Measurements from ENCODE around the gene TM9SF2.
A peak's percentile ranks its signal among the peaks of the same experiment; 100 is the strongest.
"Not testable (repeated sequence)": the region's sequence is repeated elsewhere in the genome, so short reads cannot be mapped to it uniquely, and the experiment has no call there.

The TM9SF2 gene, protein sequence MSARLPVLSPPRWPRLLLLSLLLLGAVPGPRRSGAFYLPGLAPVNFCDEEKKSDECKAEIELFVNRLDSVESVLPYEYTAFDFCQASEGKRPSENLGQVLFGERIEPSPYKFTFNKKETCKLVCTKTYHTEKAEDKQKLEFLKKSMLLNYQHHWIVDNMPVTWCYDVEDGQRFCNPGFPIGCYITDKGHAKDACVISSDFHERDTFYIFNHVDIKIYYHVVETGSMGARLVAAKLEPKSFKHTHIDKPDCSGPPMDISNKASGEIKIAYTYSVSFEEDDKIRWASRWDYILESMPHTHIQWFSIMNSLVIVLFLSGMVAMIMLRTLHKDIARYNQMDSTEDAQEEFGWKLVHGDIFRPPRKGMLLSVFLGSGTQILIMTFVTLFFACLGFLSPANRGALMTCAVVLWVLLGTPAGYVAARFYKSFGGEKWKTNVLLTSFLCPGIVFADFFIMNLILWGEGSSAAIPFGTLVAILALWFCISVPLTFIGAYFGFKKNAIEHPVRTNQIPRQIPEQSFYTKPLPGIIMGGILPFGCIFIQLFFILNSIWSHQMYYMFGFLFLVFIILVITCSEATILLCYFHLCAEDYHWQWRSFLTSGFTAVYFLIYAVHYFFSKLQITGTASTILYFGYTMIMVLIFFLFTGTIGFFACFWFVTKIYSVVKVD

DNA sequence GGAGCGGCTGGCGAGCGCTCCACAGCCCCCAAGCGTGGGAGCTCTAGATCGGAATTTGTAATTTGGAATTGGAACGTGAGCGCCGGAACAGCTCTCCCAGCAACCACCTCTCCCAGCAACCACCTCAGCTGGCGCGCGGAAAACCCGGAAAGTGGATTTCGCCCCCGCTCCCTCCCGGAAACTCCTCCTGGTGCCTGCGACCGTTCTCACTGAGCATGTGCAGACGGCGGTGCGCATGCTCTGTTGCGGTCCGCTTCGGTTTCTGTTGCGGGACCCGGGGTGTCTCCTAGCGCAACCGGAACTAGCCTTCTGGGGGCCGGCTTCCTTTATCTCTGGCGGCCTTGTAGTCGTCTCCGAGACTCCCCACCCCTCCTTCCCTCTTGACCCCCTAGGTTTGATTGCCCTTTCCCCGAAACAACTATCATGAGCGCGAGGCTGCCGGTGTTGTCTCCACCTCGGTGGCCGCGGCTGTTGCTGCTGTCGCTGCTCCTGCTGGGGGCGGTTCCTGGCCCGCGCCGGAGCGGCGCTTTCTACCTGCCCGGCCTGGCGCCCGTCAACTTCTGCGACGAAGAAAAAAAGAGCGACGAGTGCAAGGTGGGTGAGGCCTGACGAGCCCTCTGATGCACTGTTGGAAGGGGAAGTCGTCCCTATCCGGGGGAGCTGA is at the start of gene TM9SF2:
TSS of gene TM9SF2 (plus strand) at position 289 of the 664 bp plus-strand sequence. CDS start at position 424, 135 bp downstream.
- peak; percentile 97 to 98 for DNase-seq

DNA sequence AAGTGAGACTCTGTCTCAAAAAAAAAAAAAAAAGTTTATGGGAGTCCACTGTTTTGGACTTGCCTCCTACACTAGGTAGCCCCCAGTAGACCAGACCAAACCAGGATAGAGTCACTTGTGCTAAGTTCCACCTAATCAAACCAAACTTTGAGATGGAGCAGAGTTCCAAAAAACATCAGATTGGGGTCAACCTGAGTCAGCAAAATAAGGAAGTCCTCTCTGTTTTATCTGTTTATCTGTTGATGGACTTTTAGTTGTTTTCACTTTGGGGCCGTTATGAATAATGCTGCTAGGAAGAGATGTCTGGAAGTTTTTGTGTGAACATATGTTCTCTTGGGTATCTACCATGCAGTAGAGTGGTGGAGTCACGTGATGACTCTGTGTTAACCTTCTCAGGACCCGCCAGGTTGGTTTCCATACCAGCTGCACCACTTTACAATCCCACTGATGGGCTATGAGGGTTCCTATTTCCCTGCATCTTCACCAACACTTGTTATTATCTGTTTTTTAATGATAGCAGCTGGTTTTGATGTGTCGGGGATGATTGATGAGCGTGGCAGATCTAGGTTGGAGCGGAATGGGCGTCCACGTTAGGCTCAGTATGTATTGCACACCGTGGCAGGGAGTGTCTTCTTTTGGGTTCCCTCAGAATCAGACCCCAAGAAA is 46.6 kb upstream of the TM9SF2 start:
- DNase-seq, result no peak

DNA sequence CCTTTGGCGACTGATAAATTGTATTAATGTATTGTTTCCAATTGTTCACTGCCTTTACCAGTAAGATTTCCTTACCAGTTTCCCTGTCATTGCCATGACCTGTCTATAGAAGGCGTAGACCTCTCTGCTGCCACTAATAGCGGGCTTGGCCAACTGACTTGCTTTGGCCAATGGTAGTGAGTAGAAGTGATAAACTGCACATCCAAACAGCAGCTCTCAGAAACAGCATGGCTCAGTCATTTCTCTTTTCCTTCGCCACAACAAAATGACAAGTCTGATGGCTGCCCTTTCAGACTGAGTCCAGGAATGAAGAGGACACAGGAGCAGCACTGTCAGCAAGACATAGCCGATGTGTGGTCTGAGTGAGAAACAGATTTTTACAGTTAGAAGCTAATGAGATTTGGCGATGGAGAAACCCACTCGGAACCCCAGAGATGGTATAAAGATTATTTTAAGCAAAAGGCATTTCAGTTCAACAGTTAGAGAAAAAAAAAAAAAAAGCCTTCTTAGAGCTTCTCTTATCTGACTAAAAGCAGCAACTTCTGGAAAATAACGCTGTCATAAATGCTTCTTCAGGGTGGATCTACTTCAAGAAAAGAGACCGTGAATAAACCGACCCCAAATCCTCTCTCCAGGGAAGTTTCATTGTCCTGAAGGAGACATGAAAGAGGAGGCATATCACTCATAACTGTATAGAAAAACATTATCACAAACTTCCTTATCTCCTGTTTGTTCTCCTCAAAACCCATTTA is 42.0 kb upstream of the TM9SF2 start:
- no peak for DNase-seq

DNA sequence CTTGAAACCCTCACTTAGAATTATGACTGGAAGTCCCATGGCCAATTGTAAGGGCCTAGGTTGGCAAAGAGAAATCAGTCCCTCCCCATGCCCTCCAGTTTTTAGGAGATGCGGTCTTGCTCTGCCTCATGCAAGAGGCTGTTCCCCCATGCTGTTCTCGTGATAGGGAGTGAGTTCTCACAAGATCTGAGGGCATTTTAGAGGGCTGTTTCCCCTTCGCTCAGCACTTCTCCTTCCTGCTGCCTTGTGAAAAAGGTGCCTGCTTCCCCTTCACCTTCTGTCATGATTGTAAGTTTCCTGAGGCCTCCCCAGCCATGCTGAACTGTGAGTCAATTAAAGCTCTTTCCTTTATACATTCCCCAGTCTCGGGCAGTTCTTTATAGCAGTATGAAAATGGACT is 40.5 kb upstream of the TM9SF2 start:
- DNase-seq, result not testable (repeated sequence)

DNA sequence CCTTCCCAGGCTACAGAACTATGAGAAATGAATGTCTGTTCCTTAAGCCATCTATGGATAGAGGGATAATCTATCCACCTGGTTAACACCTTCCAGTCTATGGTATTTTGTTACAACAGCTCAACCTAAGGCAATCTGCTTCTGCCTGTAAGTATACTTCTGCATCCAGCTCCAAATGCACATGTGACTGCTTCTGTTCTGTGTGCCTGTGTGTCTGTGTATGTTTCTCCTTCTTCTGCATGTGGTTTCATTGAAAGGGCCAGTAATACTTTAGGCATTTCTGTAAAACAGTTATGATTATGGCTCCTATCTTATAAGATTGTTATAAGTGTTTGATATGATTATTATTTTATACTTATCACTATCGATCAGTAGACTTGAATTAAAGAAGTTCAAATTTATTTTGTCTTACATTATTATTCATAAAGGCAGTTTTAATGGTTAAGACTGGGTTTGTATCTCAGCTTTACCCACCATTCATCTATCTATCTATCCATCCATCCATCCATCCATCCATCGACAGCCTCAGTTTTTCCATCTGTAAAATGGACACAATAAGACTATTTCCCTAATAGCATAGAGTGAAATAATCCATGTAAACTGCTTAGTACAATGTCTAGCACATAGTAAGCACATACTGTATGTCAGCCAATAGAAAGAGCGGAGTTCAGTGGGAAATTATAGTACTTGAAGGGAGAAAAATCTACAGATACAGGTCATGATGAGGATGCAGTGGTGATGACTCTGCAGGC is 37.5 kb upstream of the TM9SF2 start:
- DNase-seq, result no peak

DNA sequence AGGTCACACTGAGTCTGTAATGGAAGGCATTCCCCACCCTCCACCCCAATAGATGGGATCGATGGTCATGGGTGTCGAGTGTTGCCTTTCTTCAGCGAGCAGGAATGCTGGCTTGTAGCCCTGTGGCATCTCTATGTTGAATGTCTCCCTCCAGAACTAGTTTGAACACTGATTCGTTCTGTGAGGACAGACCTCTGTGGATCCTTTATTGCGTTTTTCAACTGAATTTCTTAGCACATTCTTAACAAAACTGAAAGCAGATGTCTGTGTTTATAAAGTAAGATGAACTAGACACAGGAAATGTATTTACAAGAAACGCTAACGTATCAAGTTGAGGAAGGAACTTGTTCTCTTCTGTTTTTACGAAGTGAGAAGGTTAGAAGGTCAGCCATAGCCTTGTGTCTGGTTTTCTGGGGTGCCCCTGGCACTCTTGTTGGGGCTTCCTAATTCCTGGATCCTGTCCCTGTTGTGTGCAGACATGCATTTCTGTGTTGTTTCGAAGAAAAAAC is 36.8 kb upstream of the TM9SF2 start:
- DNase-seq, result no peak

DNA sequence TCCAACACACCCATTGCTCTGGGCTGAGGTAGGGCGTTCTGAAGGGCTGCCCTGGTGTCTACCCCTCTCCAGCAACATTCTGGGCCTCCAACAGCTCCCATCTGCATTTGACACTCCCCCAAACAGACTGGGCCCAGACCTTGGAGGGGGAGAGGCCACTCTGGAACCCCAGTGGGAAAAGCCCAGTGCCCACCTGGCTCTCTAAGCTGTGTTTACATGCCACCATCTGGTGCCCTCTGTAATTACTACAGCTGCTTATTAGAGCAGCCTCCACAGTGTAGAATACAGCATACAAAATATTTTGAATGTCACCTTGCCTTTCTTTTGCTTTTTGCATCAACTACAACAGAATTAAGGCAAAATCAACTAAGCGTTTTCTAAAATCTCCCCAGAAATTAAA is 35.8 kb upstream of the TM9SF2 start:
- DNase-seq, result no peak

DNA sequence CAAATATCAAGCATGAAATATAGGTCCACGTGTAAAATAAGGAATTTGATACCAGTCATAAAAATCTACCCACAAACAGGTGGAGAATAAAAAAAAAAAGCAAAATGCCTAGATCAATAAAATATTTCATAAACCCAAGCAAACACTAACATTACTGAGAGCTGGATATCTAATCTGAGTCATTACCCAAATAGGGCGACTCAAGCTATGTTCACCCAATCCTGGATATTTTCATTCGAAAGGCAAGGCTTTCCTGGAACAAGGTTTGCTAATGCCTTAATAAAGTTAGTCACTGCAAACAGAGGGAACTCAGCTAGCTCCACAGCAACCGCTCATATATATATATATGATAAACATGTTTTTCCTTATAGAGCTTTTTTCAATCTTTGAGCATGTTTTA is 33.5 kb upstream of the TM9SF2 start:
- DNase-seq, result no peak

DNA sequence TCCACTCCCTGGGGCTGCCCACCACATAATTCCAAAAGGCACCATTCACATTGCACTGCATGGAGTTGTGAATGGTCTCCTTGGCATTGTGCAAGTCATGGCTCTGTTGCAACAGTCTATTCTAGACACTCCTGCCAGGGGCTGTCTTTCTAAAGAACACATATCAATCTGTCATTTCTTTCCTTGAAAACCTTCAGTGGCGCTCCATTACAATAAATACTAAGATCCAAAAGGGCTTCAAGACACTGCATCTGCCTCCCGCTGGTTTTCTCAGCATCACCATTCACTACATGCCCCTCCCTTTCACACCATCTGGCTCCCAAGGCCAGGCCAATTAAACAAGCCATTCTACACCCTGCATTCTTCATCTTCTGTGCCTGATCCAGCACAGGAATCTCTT is 32.2 kb upstream of the TM9SF2 start:
- no peak for DNase-seq

DNA sequence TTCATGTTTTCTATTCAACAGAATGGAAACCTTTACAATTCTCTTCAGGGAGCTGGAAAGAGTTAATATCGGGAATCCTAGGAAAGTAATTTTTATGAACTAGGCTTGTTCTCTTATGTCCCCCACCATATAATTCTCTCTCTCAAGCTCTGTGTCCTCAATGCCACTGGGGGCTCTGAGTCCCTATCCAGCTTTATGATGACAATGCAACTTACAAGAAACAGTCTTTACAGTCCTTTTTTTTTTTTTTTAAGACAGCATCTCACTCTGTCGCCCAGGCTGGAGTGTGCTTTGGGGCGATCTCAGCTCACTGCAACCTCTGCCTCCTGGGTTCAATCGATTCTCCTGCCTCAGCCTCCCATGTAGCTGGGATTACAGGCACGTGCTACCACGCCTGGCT is 31.2 kb upstream of the TM9SF2 start:
- DNase-seq, result no peak

DNA sequence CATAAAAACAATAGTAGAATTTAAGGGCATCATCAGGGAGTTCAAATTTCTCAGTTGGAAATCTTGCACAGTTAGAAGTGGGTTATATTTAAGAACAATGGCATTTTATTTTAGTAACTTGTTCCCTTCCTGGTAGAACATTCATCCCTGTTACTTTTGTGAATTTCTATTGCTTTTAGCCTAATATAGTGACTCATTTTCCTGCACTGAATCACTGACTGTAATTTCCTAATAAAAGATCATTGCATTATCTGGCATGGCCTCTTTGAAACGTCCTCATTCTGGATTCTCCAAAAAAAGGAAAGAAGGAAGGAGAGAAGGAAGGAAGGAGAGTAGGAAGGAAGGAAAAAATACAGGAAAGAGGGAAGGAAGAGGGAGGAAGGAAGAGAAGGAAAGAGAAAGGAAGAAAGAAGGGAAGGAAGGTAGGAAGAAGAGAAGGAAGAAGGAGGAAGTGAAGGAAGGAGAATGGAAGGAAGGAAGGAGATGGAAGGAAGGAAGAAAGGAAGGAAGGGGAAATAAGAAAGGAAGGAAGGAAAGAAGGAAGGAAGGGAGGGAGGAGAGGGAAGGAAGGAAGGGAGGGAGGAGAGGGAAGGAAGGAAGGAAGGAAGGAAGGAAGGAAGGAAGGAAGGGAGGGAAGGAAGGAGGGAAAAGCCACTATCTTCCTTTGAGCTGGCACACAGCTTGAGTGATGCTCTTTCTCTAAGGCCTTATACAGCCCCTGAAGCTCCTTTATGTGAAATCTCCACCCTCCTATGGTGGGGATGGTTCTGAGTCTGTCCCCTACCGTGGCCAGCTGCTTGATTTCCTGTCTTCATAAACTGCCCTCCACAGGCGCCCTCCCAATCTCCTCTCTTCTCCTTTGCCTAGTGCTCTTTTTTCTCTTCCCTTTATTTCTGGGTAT is 29.8 kb upstream of the TM9SF2 start:
- no peak for DNase-seq

DNA sequence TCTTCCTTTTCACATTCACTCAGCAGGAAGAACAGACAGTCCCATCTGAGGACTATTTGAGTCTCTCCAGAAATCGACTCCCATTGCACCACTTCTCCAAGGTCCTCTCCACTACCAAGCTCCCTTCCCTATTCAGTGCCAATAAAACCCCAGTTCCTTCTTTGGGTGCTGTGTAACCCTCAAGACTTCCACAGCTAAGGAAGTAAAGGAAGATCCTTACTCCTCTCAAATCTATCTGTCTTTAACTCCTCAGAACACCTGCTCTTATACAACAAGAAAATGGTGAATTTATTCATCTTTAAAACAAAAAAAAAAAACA is 29.2 kb upstream of the TM9SF2 start:
- DNase-seq, result no peak

DNA sequence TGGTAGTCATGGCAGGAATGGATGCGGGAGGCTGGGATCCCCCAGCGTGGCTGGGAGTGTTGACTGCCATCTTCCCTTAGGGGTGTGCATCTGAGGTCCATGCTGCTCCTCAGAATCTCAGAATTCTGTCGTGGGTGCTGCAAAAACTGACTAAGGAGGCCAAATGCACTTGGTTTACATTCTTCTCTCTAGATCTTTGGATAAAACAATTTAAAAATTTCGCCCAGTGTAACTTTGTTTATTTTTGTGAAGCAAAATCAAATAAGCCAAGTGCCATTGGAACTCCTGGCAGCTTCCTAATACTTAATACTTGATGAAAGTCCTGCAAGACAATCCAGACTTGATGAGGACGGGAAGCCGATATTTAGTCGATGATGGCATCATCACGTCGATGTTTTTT is 27.8 kb upstream of the TM9SF2 start:
- no peak for DNase-seq

DNA sequence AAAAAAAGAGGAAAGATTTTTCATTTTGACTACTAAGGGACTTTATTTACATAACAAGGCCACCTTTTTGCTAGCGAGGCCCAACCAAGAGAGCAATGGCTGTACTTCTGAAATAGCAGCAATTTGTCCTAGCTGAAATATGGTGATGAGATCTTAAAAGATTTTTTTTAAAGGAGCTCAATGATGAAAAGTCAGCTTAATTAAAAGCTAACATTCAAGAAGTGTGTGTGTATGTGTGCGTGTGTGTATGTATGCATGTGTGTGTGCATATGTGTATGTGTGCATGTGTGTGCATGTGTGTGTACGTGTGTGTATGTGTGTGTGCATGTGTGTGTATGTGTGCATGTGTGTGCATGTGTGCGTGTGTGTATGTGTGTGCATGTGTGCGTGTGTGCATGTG is 24.6 kb upstream of the TM9SF2 start:
- DNase-seq, result no peak

DNA sequence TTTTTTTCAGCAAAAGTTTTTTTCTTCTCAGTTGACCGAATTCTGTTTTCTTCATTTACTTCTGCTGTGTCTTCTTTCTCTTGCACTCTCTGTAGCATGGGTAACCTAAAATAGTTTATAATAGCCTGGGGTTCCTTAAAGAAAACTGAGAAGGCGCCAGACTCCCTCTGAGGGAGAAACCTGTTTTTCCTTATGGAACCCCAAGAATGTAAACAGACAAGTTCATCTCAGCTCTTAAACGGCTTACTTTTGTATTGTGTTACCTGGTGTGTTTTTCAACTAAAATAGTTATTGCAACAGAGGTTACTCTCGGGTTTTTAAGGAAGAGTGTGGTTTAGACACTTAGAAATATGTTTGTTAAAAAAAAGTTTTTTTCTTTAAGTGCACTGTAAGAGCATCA is 23.8 kb upstream of the TM9SF2 start:
- DNase-seq, result no peak

DNA sequence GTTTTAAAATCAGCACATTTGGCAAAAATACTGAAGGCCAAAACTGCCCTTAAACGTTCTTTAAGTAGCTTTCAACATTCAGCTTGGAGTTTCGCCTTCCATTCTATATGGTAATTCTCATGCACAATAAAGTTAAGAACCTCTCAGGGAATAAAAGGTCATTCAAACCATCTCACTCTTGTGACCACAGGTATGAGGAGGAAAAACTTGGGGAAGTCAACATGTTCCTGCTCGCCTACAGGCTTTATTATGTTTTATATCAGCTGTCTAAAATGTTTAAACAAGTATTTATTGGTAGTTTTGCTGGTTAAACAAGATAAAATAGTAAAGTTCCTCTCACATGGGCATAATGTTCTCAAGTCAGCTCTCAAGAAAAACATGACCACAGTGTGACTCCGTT is 19.9 kb upstream of the TM9SF2 start:
- DNase-seq, result no peak

DNA sequence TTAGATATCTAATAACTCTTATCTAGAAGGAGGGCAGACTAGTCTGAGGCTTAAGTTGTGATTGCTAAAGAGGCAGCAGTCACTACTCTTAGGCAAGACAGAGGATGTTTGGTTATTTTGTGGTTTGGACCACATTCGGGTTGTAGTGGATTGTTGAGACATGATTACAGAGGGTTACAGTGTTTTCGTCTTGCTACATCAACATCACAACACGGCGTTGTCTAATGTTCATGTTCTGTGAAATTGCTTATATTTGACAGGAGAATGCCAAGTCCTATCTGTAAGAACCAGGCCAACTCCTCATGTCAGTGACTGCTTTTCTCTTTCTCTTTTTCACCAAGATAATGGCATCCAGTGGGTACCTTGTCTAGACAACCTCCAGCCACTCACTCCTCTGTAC is 16.8 kb upstream of the TM9SF2 start:
- DNase-seq, result no peak

DNA sequence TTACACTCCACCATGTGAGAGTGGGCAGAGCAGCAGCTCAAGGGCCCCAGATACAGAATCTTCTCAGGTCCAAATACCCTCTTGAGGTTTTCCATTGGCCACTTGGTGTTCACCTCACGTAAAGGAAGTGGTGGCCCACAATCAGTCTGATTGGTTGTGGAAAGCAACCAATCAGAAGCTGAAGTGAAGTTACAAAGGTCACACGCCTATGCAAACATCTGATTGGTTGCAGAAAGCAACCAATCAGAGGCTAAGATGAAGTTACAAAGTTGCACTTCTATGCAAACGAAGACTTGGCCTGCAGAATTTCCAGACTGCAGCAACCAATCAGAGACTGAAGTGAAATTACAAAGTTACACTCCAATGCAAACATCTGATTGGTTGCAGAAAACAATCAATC is 14.3 kb upstream of the TM9SF2 start:
- DNase-seq, result no peak

DNA sequence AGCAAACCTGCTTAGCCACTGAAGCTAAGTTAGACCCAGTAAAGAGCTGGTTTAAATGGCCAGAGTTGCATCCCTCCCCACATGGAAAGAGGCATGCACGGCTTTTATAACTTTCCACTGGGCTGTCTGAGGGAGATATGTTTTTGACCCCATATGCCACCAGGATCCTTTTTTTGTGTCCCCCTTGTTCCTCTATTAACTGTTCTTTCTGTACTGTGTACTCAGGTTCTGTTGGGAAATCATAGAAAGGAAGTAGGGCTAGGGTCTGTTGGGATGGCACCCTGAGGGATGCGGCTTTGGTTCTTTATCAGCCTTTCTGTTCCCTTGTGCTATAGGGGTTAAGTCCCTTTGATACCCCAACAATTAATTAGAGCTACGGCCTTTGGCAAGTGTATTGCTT is 12.2 kb upstream of the TM9SF2 start:
- DNase-seq, result no peak

DNA sequence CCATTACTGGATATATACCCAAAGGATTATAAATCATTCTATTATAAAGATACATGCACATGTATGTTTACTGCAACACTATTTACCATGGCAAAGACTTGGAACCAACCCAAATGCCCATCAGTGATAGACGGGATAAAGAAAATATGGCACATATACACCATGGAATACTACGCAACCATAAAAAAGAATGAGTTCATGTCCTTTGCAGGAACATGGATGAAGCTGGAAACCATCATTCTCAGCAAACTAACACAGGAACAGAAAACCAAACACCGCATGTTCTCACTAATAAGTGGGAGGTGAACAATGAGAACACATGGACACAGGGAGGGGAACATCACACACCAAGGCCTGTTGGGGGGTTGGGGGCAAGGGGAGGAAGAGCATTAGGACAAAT is 9.5 kb upstream of the TM9SF2 start:
- DNase-seq, result not testable (repeated sequence)
